ENCODE data around the gene AURKB. TPM values are rescaled to one million over a fixed set of nuclear protein-coding genes. Genes with fewer than 3 reads are reported as not detected.

AURKB gene
- total and polyA plus RNA-seq, 2 of the 13 experiments (the other 11 are each of a cell fraction or from before 2014, with no cell fraction given) = 29.5 to 75.3 TPM

- TF ChIP-seq THAP8 (CRISPR knock-in tag; IDR thresholded peaks at IDR 0.05; ENCODE audit: borderline replicate concordance) (no peak), ZNF556 (CRISPR knock-in tag; IDR thresholded peaks at IDR 0.05; ENCODE audit: borderline replicate concordance) (0 out of 2 replicates have a peak, but pooled peaks have one; percentile 51), ZNF180 (CRISPR knock-in tag; IDR thresholded peaks at IDR 0.05; ENCODE audit: borderline replicate concordance, low read depth) (no peak), ATF7-NPFF (CRISPR knock-in tag; IDR thresholded peaks at IDR 0.05; ENCODE audit: low read depth) (no peak; the same call in 1 of the 2 replicates), YY1 (IDR thresholded peaks at IDR 0.05; ENCODE audit: insufficient read depth, insufficient replicate concordance, low read depth, low read length) (peak; percentile 62), ZNF691 (CRISPR knock-in tag; IDR thresholded peaks at IDR 0.05; ENCODE audit: borderline replicate concordance, low read depth) (no peak), PLSCR1 (CRISPR knock-in tag; IDR thresholded peaks at IDR 0.05; ENCODE audit: borderline replicate concordance) (no peak), CENPX (CRISPR knock-in tag; IDR thresholded peaks at IDR 0.05) (no peak), MATR3 (CRISPR knock-in tag; IDR thresholded peaks at IDR 0.05) (no peak), MYNN (CRISPR knock-in tag; IDR thresholded peaks at IDR 0.05; ENCODE audit: low read depth) (no peak), POGZ (CRISPR knock-in tag; IDR thresholded peaks at IDR 0.05) (no peak), GFI1 (CRISPR knock-in tag; IDR thresholded peaks at IDR 0.05; ENCODE audit: borderline replicate concordance) (peak; percentile 10; the same call in 1 of the 2 replicates), ZFP36L2 (CRISPR knock-in tag; IDR thresholded peaks at IDR 0.05) (no peak), ZNF281 (CRISPR knock-in tag; IDR thresholded peaks at IDR 0.05; ENCODE audit: borderline replicate concordance) (peak; percentile 31; the same call in 1 of the 2 replicates), PPARG (CRISPR knock-in tag; conservative IDR thresholded peaks at IDR 0.05) (no peak), PHB2 (IDR thresholded peaks at IDR 0.05; ENCODE audit: partially characterized antibody) (no peak), CENPBD1 (CRISPR knock-in tag; IDR thresholded peaks at IDR 0.05; ENCODE audit: borderline replicate concordance, low read depth) (no peak), BCL3 (CRISPR knock-in tag; IDR thresholded peaks at IDR 0.05) (no peak), ZSCAN5A (CRISPR knock-in tag; IDR thresholded peaks at IDR 0.05; ENCODE audit: borderline replicate concordance) (no peak)
These were observed 38.6 kb upstream of the AURKB start, which contains the start of gene PFAS (continued) for GRCh38 chr17:8248751-8249607.

Measured in HepG2 (cell line).